Hepatocyte (in vitro differentiated cells): ENCODE measurements around the gene PLXNB2. TPM values are rescaled to one million over a fixed set of nuclear protein-coding genes. Genes with fewer than 3 reads are reported as not detected.

ENCODE experiments used
- DNase-seq: peaks from one replicate; pipeline ENCODE4 v3.0.0-alpha.2; 2016; ENCODE audit warnings: low spot score
- H2AFZ ChIP-seq: fragments of 200-600 bp; sonication (generic); 2 replicates; pipeline ENCODE4 v1.6.0; 2016; ENCODE audit warnings: antibody characterized with exemption, mild to moderate bottlenecking
- H3K27ac ChIP-seq: fragments of 200-600 bp; sonication (generic); 2 replicates; pipeline ENCODE4 v1.5.1; 2016; ENCODE audit warnings: mild to moderate bottlenecking
- H3K27me3 ChIP-seq: fragments of 200-600 bp; sonication (generic); 2 replicates; pipeline ENCODE4 v1.6.1; 2016
- H3K36me3 ChIP-seq: fragments of 200-600 bp; sonication (generic); replicated peaks from 2 replicates; pipeline ENCODE4 v1.5.1; 2016; ENCODE audit warnings: low read depth; ENCODE audit not compliant: insufficient read depth
- H3K4me1 ChIP-seq: fragments of 200-600 bp; sonication (generic); 2 replicates; pipeline ENCODE4 v1.5.1; 2016; ENCODE audit warnings: mild to moderate bottlenecking, moderate library complexity; ENCODE audit not compliant: insufficient read depth
- H3K4me2 ChIP-seq: fragments of 200-600 bp; sonication (generic); 2 replicates; pipeline ENCODE4 v1.6.0; 2016
- H3K4me3 ChIP-seq: fragments of 200-600 bp; sonication (generic); 2 replicates; pipeline ENCODE4 v1.5.1; 2016; ENCODE audit warnings: mild to moderate bottlenecking
- H3K79me2 ChIP-seq: fragments of 200-600 bp; sonication (generic); 2 replicates; pipeline ENCODE4 v1.6.0; 2017; ENCODE audit warnings: mild to moderate bottlenecking
- H3K9me2 ChIP-seq: fragments of 200-600 bp; sonication (generic); replicated peaks from 2 replicates; pipeline ENCODE4 v1.6.0; 2017; ENCODE audit warnings: mild to moderate bottlenecking; ENCODE audit not compliant: insufficient read depth
- H3K9me3 ChIP-seq: fragments of 200-600 bp; sonication (generic); 2 replicates; pipeline ENCODE4 v1.5.1; 2016; ENCODE audit warnings: low read depth, mild to moderate bottlenecking
- H4K20me1 ChIP-seq: fragments of 200-600 bp; sonication (generic); 2 replicates; pipeline ENCODE4 v1.6.0; 2016; ENCODE audit warnings: mild to moderate bottlenecking; ENCODE audit not compliant: insufficient read depth, poor library complexity, severe bottlenecking
- CTCF ChIP-seq: fragments of 200-600 bp; sonication (generic); IDR thresholded peaks from 2 replicates; pipeline ENCODE4 v1.5.1; 2016; ENCODE audit warnings: antibody characterized with exemption, mild to moderate bottlenecking; ENCODE audit not compliant: poor library complexity
- EZH2 ChIP-seq: fragments of 200-600 bp; sonication (generic); IDR thresholded peaks from 2 replicates; pipeline ENCODE4 v1.6.1; 2016; ENCODE audit warnings: antibody characterized with exemption, mild to moderate bottlenecking, borderline replicate concordance
- EZH2phosphoT487 ChIP-seq: fragments of 200-600 bp; sonication (generic); IDR thresholded peaks from one replicate; pipeline ENCODE4 v1.6.1; 2018; ENCODE audit warnings: antibody characterized with exemption, mild to moderate bottlenecking, low read depth, moderate library complexity; ENCODE audit not compliant: unreplicated experiment, severe bottlenecking
- WGBS: methylation state at CpG from one replicate; pipeline ENCODE4 v1.1.6; 2016; ENCODE audit warnings: low lambda C conversion rate; ENCODE audit errors: missing lambda C conversion rate; 5-methylcytosine and 5-hydroxymethylcytosine counted together
- polyA plus RNA-seq: library from polyadenylated mRNA; unstranded; fragments of >200 nt; fragmentation: Nextera tagmentation; extraction: Ambion mirVana; gene quantifications from 2 replicates; pipeline ENCODE4 v1.2.1, GENCODE V29; 2016
- total RNA-seq: library from RNA; depleted of rRNA; stranded (reverse); fragments of >200 nt; gene quantifications from 2 replicates; pipeline ENCODE4 v1.2.3, GENCODE V29; 2014

The PLXNB2 gene, protein sequence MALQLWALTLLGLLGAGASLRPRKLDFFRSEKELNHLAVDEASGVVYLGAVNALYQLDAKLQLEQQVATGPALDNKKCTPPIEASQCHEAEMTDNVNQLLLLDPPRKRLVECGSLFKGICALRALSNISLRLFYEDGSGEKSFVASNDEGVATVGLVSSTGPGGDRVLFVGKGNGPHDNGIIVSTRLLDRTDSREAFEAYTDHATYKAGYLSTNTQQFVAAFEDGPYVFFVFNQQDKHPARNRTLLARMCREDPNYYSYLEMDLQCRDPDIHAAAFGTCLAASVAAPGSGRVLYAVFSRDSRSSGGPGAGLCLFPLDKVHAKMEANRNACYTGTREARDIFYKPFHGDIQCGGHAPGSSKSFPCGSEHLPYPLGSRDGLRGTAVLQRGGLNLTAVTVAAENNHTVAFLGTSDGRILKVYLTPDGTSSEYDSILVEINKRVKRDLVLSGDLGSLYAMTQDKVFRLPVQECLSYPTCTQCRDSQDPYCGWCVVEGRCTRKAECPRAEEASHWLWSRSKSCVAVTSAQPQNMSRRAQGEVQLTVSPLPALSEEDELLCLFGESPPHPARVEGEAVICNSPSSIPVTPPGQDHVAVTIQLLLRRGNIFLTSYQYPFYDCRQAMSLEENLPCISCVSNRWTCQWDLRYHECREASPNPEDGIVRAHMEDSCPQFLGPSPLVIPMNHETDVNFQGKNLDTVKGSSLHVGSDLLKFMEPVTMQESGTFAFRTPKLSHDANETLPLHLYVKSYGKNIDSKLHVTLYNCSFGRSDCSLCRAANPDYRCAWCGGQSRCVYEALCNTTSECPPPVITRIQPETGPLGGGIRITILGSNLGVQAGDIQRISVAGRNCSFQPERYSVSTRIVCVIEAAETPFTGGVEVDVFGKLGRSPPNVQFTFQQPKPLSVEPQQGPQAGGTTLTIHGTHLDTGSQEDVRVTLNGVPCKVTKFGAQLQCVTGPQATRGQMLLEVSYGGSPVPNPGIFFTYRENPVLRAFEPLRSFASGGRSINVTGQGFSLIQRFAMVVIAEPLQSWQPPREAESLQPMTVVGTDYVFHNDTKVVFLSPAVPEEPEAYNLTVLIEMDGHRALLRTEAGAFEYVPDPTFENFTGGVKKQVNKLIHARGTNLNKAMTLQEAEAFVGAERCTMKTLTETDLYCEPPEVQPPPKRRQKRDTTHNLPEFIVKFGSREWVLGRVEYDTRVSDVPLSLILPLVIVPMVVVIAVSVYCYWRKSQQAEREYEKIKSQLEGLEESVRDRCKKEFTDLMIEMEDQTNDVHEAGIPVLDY (N-terminal part only)
- total RNA-seq (91.4 and 113 TPM in 2 replicates), polyA plus RNA-seq (147 and 158 TPM in 2 replicates)

GRCh38 chr22:50306753-50307749, at the start of gene PLXNB2:
TSS of gene PLXNB2 (minus strand) at chr22:50307646. CDS start at chr22:50290584, 17,062 bp downstream.
- Histone ChIP-seq H3K27me3 (no peaks in the 10 kb centered on the region), H2AFZ (no peak within 1 kb of the TSS), H3K36me3 (no peaks in the 10 kb centered on the region), H3K4me1 (peaks cover 51% of the 10 kb centered on the region), H3K4me2 (peak within 1 kb of the TSS; percentile 98), H3K79me2 (peaks cover 49% of the 10 kb centered on the region), H3K9me3 (no peaks in the 10 kb centered on the region), H3K27ac (peak within 1 kb of the TSS; percentile 98), H4K20me1 (peaks cover 21% of the 10 kb centered on the region), H3K4me3 (peak within 1 kb of the TSS; percentile 97), H3K9me2 (no peaks in the 10 kb centered on the region)
- DNase-seq: peak; percentile 92
- TF ChIP-seq CTCF (no peak), EZH2phosphoT487 (no peak), EZH2 (no peak)
- 1% methylated on average over 57 of the region's 105 CpGs for WGBS

DNA sequence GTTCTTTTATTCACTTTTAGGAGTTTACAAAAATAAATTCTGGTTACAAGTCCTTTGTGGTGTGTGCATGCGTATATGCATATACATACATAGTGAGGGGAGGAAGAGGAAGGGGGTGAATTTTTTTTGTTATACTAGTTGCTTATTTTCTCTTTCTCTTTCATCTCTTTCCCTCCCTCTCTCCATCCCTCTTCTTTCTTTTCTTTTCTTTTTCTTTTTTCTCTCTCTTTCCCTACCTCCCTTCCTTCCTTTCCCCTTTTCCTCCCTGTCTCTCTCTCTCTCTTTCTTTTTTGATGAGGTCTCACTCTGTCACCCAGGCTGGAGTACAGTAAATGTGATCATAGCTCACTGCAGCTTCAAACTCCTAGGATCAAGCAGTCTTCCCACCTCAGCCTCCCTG, 49.8 kb upstream of the PLXNB2 start:
- no peak for DNase-seq
- no peaks in the 10 kb centered on the region for H3K4me1 ChIP-seq
- no peak for TF ChIP-seq EZH2phosphoT487
- TF ChIP-seq CTCF: no peak
- TF ChIP-seq EZH2: no peak
- no peak overlapping the region for H2AFZ ChIP-seq
- H3K9me2 ChIP-seq: no peaks in the 10 kb centered on the region
- H3K36me3 ChIP-seq: no peaks in the 10 kb centered on the region
- no peak overlapping the region for H3K27ac ChIP-seq
- no peaks in the 10 kb centered on the region for H3K27me3 ChIP-seq
- H3K4me3 ChIP-seq: no peak overlapping the region
- H4K20me1 ChIP-seq: peaks cover 60% of the 10 kb centered on the region
- WGBS: 100% methylated on average over 1 of the region's 1 CpG
- H3K79me2 ChIP-seq: peaks cover 94% of the 10 kb centered on the region
- H3K4me2 ChIP-seq: no peak overlapping the region
- no peaks in the 10 kb centered on the region for H3K9me3 ChIP-seq

DNA sequence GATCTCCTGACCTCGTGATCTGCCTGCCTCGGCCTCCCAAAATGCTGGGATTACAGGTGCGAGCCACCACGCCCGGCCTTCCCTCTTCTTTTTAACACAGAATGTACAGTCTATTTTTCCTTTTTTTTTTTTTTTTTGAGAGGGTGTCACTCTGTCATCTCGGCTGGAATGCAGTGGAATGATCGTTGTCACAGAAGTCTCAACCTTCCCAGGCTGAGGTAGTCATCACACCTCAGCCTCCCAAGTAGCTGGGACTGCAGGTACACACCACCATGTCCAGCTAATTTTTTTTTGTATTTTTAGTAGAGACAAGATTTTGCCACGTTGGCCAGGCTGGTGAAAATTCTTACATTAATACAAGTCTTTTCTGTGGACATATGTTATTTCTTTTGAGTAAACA, 48.7 kb upstream of the PLXNB2 start:
- no peaks in the 10 kb centered on the region for H3K9me2 ChIP-seq
- TF ChIP-seq EZH2 (no peak), CTCF (no peak), EZH2phosphoT487 (no peak)
- 100% methylated on average over 6 of the region's 8 CpGs for WGBS
- no peaks in the 10 kb centered on the region for H3K36me3 ChIP-seq
- H4K20me1 ChIP-seq: peaks cover 50% of the 10 kb centered on the region
- H3K9me3 ChIP-seq: no peaks in the 10 kb centered on the region
- no peaks in the 10 kb centered on the region for H3K27me3 ChIP-seq
- peaks cover 90% of the 10 kb centered on the region for H3K79me2 ChIP-seq
- H3K4me2 ChIP-seq: no peak overlapping the region
- no peak overlapping the region for H3K4me3 ChIP-seq
- H3K27ac ChIP-seq: no peak overlapping the region
- no peak for DNase-seq
- no peaks in the 10 kb centered on the region for H3K4me1 ChIP-seq
- no peak overlapping the region for H2AFZ ChIP-seq
